ENCODE results near the gene ALDH9A1. TPM values are rescaled to one million over a fixed set of nuclear protein-coding genes. Genes with fewer than 3 reads are reported as not detected.

ALDH9A1 gene
- total and polyA plus RNA-seq, 2 donors (not counting 3 experiments of a cell fraction or from before 2014, with no cell fraction given), result 25.5 to 47.4 TPM

DNA sequence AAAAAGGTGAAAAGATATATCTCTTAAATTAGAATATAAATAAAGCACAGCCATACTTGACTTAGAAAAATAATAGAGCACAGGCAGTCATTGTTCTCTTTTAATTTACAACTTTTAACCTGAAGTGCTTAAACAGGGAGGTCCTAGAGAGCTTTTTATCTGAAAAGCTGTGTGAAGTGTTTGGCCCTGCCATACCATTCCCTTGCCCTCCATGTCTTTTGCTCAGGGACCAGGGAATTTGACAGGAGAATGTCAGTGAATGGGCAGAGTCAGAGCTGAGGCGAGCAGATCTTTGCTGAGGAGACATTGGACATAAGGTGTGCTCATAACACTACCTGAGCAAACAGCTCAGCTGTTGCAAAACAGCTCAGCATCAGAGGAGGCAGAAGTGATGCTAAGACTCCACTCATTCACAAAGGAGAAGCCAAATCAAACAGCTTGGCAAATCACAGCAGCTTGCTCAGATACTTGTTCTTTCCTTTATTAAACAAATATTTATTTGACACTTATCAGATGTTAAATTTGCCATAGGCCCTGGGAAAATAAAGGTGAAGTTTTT is 82.2 kb downstream of the ALDH9A1 start:
- H3K27ac ChIP-seq (ENCODE audit: insufficient read depth, low read depth, low read length), result no peak overlapping the region
- no peaks in the 10 kb centered on the region for H3K79me2 ChIP-seq (ENCODE audit: control insufficient read depth, insufficient read depth, low read length)
- no peak for TF ChIP-seq GATA2 (IDR thresholded peaks at IDR 0.05; ENCODE audit: insufficient read depth, insufficient read length, low read depth, low read length)
- TF ChIP-seq EZH2 (IDR thresholded peaks at IDR 0.05; ENCODE audit: borderline replicate concordance, low read depth, low read length, severe bottlenecking), result no peak
- TF ChIP-seq MYC (IDR thresholded peaks at IDR 0.05; ENCODE audit: low read depth, low read length), result no peak
- CTCF ChIA-PET, result interaction anchor here (0.7 kb wide), 1 partner anchor 14 kb away, joined by 3 read pairs; no protein-coding TSS in a partner anchor
- H3K4me3 ChIP-seq (replicated peaks in 1 of 3; ENCODE audit: insufficient read depth in 1 of 3, low read depth in 1 of 3, low read length in 3 of 3), result no peak overlapping the region
- H4K20me1 ChIP-seq (replicated peaks; ENCODE audit: control insufficient read depth, extremely low read depth, insufficient read depth, low read length), result no peaks in the 10 kb centered on the region
- POLR2A ChIA-PET, result no interaction called here
- no peak for DNase-seq (ENCODE audit: low read depth, low spot score)
- no peak overlapping the region for H3K4me2 ChIP-seq (ENCODE audit: insufficient read depth, low read length)
- H3K27me3 ChIP-seq (ENCODE audit: control insufficient read depth in 2 of 2, insufficient read depth in 2 of 2, low read length in 2 of 2), result peaks cover 11 to 31% of the 10 kb centered on the region in 2 experiments
- H3K9ac ChIP-seq (replicated peaks; ENCODE audit: extremely low read depth, insufficient read depth, low read length), result no peak overlapping the region
- no peaks in the 10 kb centered on the region for H3K4me1 ChIP-seq (ENCODE audit: control insufficient read depth, extremely low read depth, insufficient read depth, low read length)
- H3K9me3 ChIP-seq (replicated peaks; ENCODE audit: control insufficient read depth, insufficient read depth, low read length), result no peaks in the 10 kb centered on the region
- no peak for FAIRE-seq
- H3K9me1 ChIP-seq (replicated peaks; ENCODE audit: control insufficient read depth, extremely low read depth, insufficient read depth, low read length), result no peaks in the 10 kb centered on the region
- intact Hi-C loops (cut with micrococcal nuclease) (no loop called here), dilution Hi-C loops (cut with MboI; ENCODE audit: extremely low pct_ligation_motif_present, low sequenced_read_pairs) (no loop called here)
- no peak overlapping the region for H2AFZ ChIP-seq (ENCODE audit: low read depth, low read length)
- BruUV-seq (replicated peaks), result no TSS peak
- H3K36me3 ChIP-seq (ENCODE audit: control insufficient read depth in 2 of 2, extremely low read depth in 1 of 2, insufficient read depth in 2 of 2, low read length in 2 of 2), result no peaks in the 10 kb centered on the region

Other genes with a start within 250 kb of the ALDH9A1 start
- not detected in 2 replicates for gene LRRC52, start 154.6 kb downstream of the ALDH9A1 start, total RNA-seq
- gene LRRC52, start 154.6 kb downstream of the ALDH9A1 start, polyA plus RNA-seq, result not detected in 2 replicates
- gene MGST3, start 67.3 kb downstream of the ALDH9A1 start, total RNA-seq, result 164 and 196 TPM in 2 replicates
- 280 and 288 TPM in 2 replicates for gene MGST3, start 67.3 kb downstream of the ALDH9A1 start, polyA plus RNA-seq
- gene TMCO1, start 70.3 kb upstream of the ALDH9A1 start, total RNA-seq, result 80.0 and 86.0 TPM in 2 replicates
- 87.7 and 93.4 TPM in 2 replicates for gene TMCO1, start 70.3 kb upstream of the ALDH9A1 start, polyA plus RNA-seq
- 62.3 and 68.4 TPM in 2 replicates for gene UCK2, start 129.1 kb upstream of the ALDH9A1 start, total RNA-seq
- gene UCK2, start 129.1 kb upstream of the ALDH9A1 start, polyA plus RNA-seq, result 74.7 and 84.7 TPM in 2 replicates

Data from endothelial cell of umbilical vein (primary cell).